Measurements from ENCODE around the gene OR10G6. TPM values are rescaled to one million over a fixed set of nuclear protein-coding genes. Genes with fewer than 3 reads are reported as not detected.

Gene OR10G6
- total RNA-seq, 1 donor from 2014 or later = not detected

DNA sequence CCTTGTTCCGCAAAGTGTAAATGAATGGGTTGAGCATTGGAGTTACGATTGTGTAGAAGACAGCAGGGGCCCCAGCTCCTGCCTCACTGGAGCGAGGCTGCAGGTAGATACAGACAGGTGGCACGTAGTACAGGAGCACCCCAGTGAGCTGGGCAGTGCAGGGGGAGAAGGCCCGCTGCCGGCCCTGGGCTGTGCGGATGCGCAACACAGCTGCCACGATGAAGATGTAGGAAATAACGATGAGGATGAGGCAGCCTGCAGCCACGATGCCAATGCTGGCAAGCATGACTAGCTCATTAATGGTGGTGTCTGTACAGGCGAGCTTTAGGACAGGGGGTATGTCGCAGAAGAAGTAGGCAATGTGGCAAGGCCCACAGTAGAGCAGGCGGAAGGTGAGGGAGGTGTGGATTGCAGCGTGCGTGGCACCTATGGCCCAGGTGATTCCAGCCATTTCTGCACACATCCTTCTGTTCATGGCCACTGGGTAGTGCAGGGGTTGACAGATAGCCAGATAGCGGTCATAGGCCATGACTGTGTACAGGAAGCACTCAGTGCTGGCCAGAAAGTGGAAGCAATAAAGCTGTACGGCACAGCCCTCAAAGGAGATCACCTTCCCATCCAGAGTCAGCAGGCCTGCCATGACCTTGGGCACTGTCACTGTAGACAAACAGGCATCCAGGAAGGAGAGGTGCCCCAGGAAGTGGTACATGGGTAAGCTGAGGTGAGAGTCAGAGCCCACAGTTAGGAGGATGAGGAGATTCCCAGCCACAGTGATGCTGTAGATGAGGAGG lies 18.0 kb downstream of the OR10G6 start:
- DNase-seq = no peak
- Mint-ChIP-seq H3K4me1 (ENCODE audit: low read depth, unreplicated experiment) (no peaks in the 10 kb centered on the region), H3K27ac (ENCODE audit: unreplicated experiment) (no peak overlapping the region), H3K9me3 (ENCODE audit: unreplicated experiment) (no peaks in the 10 kb centered on the region), H3K27me3 (ENCODE audit: unreplicated experiment) (no peaks in the 10 kb centered on the region), H3K36me3 (ENCODE audit: unreplicated experiment) (peaks cover under 1% of the 10 kb centered on the region), H3K4me3 (ENCODE audit: unreplicated experiment) (no peak overlapping the region)
- TF ChIP-seq, protein P1, sequence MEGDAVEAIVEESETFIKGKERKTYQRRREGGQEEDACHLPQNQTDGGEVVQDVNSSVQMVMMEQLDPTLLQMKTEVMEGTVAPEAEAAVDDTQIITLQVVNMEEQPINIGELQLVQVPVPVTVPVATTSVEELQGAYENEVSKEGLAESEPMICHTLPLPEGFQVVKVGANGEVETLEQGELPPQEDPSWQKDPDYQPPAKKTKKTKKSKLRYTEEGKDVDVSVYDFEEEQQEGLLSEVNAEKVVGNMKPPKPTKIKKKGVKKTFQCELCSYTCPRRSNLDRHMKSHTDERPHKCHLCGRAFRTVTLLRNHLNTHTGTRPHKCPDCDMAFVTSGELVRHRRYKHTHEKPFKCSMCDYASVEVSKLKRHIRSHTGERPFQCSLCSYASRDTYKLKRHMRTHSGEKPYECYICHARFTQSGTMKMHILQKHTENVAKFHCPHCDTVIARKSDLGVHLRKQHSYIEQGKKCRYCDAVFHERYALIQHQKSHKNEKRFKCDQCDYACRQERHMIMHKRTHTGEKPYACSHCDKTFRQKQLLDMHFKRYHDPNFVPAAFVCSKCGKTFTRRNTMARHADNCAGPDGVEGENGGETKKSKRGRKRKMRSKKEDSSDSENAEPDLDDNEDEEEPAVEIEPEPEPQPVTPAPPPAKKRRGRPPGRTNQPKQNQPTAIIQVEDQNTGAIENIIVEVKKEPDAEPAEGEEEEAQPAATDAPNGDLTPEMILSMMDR (IDR thresholded peaks at IDR 0.05; ENCODE audit: partially characterized antibody, unreplicated experiment) = no peak

DNA sequence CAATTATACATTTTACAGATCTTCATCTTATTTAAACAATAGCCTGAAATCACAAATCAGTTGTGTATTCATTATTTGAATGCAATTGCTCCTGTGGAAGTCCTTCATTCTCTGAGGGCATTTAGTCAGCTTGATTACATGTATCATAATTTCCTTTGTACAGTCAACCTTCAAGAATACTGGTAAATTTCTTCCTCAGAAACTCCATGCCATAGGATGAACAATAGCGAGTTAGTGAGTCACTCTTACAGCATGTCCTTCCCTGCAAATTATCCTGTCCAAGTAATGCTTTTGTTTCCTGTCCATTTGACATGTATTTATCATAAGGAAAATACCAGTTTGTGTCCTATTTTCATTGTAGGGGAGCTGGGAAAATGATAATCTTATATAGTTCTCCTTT lies 21.1 kb downstream of the OR10G6 start:
- H3K27ac Mint-ChIP-seq (ENCODE audit: unreplicated experiment) = no peak overlapping the region
- no peaks in the 10 kb centered on the region for H3K27me3 Mint-ChIP-seq (ENCODE audit: unreplicated experiment)
- H3K4me3 Mint-ChIP-seq (ENCODE audit: unreplicated experiment) = no peak overlapping the region
- no peak for DNase-seq
- H3K4me1 Mint-ChIP-seq (ENCODE audit: low read depth, unreplicated experiment) = no peaks in the 10 kb centered on the region
- TF ChIP-seq, protein P1 (IDR thresholded peaks at IDR 0.05; ENCODE audit: partially characterized antibody, unreplicated experiment) = no peak
- no peaks in the 10 kb centered on the region for H3K9me3 Mint-ChIP-seq (ENCODE audit: unreplicated experiment)
- H3K36me3 Mint-ChIP-seq (ENCODE audit: unreplicated experiment) = no peaks in the 10 kb centered on the region

DNA sequence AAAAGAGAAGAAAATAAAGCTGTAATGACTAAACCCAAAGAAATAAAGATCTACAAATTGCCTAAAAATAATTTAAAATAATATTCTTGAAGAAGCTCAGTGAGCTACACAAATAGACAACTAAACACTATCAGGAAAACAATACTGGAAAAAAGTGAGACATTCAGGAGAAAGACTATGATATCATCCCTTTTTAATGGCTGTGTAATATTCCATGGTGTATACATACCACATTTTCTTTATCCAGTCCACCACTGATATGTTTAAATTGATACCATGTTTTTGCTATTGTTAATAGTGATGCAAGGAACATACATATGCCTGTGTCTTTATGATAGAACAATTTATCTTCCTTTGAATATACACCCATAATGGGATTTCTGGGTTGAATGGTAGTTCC lies 38.2 kb downstream of the OR10G6 start:
- Mint-ChIP-seq H3K4me1 (ENCODE audit: low read depth, unreplicated experiment) (no peaks in the 10 kb centered on the region), H3K27me3 (ENCODE audit: unreplicated experiment) (no peaks in the 10 kb centered on the region), H3K27ac (ENCODE audit: unreplicated experiment) (no peak overlapping the region), H3K4me3 (ENCODE audit: unreplicated experiment) (no peak overlapping the region), H3K36me3 (ENCODE audit: unreplicated experiment) (no peaks in the 10 kb centered on the region), H3K9me3 (ENCODE audit: unreplicated experiment) (no peaks in the 10 kb centered on the region)
- no peak for DNase-seq
- TF ChIP-seq, protein P1 (IDR thresholded peaks at IDR 0.05; ENCODE audit: partially characterized antibody, unreplicated experiment) = no peak

DNA sequence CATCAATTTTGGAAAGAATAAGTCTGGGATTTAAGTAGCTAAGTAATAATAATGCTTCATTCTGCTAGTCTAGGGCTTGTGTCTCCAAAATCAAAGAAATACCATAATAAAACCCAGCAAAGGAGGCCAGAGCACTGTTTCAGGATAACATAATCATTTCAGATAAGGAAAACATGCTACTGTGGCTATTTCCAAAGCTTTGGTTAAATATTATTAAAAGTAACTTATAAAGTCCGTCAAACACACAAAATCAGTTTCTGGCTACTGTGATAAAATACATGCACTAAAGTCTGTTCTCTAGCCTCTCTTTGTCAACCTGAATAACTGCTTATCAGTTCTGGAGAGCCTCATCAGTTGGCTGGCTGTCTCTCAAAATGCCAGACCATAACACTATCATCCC lies 49.8 kb downstream of the OR10G6 start:
- Mint-ChIP-seq H3K27ac (ENCODE audit: unreplicated experiment) (no peak overlapping the region), H3K36me3 (ENCODE audit: unreplicated experiment) (no peaks in the 10 kb centered on the region), H3K4me3 (ENCODE audit: unreplicated experiment) (no peak overlapping the region), H3K4me1 (ENCODE audit: low read depth, unreplicated experiment) (no peaks in the 10 kb centered on the region), H3K9me3 (ENCODE audit: unreplicated experiment) (no peaks in the 10 kb centered on the region), H3K27me3 (ENCODE audit: unreplicated experiment) (peaks cover 2% of the 10 kb centered on the region)
- TF ChIP-seq, protein P1 (IDR thresholded peaks at IDR 0.05; ENCODE audit: partially characterized antibody, unreplicated experiment) = no peak
- no peak for DNase-seq

Other genes with a start within 250 kb of the OR10G6 start
- gene OR6X1, start 240.6 kb downstream of the OR10G6 start, total RNA-seq (ENCODE audit: unreplicated experiment) = not detected
- not detected for gene OR6M1, start 188.8 kb downstream of the OR10G6 start, total RNA-seq (ENCODE audit: unreplicated experiment)
- not detected for gene TMEM225, start 109.5 kb downstream of the OR10G6 start, total RNA-seq (ENCODE audit: unreplicated experiment)
- not detected for gene OR8D4, start 93.0 kb downstream of the OR10G6 start, total RNA-seq (ENCODE audit: unreplicated experiment)
- not detected for gene OR4D5, start 55.5 kb downstream of the OR10G6 start, total RNA-seq (ENCODE audit: unreplicated experiment)
- not detected for gene OR6T1, start 51.3 kb downstream of the OR10G6 start, total RNA-seq (ENCODE audit: unreplicated experiment)
- not detected for gene OR10S1, start 17.4 kb downstream of the OR10G6 start, total RNA-seq (ENCODE audit: unreplicated experiment)
- gene OR10G4, start 17.8 kb upstream of the OR10G6 start, total RNA-seq (ENCODE audit: unreplicated experiment) = not detected
- not detected for gene OR10G9, start 27.9 kb upstream of the OR10G6 start, total RNA-seq (ENCODE audit: unreplicated experiment)
- not detected for gene OR10G8, start 31.6 kb upstream of the OR10G6 start, total RNA-seq (ENCODE audit: unreplicated experiment)
- gene OR10G7, start 46.2 kb upstream of the OR10G6 start, total RNA-seq (ENCODE audit: unreplicated experiment) = not detected
- gene VWA5A, start 120.3 kb upstream of the OR10G6 start, total RNA-seq (ENCODE audit: unreplicated experiment) = 2.6 TPM
- gene OR10D3, start 188.2 kb upstream of the OR10G6 start, total RNA-seq (ENCODE audit: unreplicated experiment) = 0.29 TPM
- gene OR8G1, start 245.9 kb upstream of the OR10G6 start, total RNA-seq (ENCODE audit: unreplicated experiment) = not detected

Measured in glutamatergic neuron (in vitro differentiated cells).